KMS-11 (cell line): ENCODE data around the gene CAPN11.
"Not testable (repeated sequence)": the region's sequence is repeated elsewhere in the genome, so short reads cannot be mapped to it uniquely, and the experiment has no call there.

ENCODE experiments used
- H2AFZ ChIP-seq: fragments of 200-600 bp; sonication (generic); 2 replicates; pipeline ENCODE4 v1.6.1; 2016; ENCODE audit warnings: antibody characterized with exemption, mixed run types, low read depth
- H3K27ac ChIP-seq: fragments of 200-600 bp; sonication (generic); 2 replicates; pipeline ENCODE4 v1.6.1; 2016; ENCODE audit warnings: mild to moderate bottlenecking, mixed run types
- H3K27me3 ChIP-seq: fragments of 200-600 bp; sonication (generic); 2 replicates; pipeline ENCODE4 v1.6.1; 2017; ENCODE audit warnings: mild to moderate bottlenecking, low read depth, mixed run types, moderate library complexity; ENCODE audit not compliant: insufficient read depth
- H3K36me3 ChIP-seq: fragments of 200-600 bp; sonication (generic); 2 replicates; pipeline ENCODE4 v1.6.1; 2017; ENCODE audit warnings: mild to moderate bottlenecking, mixed run types; ENCODE audit not compliant: insufficient read depth
- H3K4me1 ChIP-seq: fragments of 200-600 bp; sonication (generic); 2 replicates; pipeline ENCODE4 v1.6.1; 2016; ENCODE audit warnings: mild to moderate bottlenecking, low read depth, mixed run types; ENCODE audit not compliant: poor library complexity, severe bottlenecking
- H3K4me2 ChIP-seq: fragments of 200-600 bp; sonication (generic); 2 replicates; pipeline ENCODE4 v1.7.0; 2016; ENCODE audit warnings: mild to moderate bottlenecking, mixed run types
- H3K4me3 ChIP-seq: fragments of 200-600 bp; sonication (generic); IDR thresholded peaks from 2 replicates; pipeline ENCODE4 v1.6.1; 2017; ENCODE audit warnings: low read depth, low read length, mixed read lengths; ENCODE audit not compliant: insufficient read depth
- H3K79me2 ChIP-seq: fragments of 200-600 bp; sonication (generic); 2 replicates; pipeline ENCODE4 v1.6.1; 2016; ENCODE audit warnings: low read depth, mixed run types; ENCODE audit not compliant: insufficient read depth
- H3K9ac ChIP-seq: fragments of 200-600 bp; sonication (generic); 2 replicates; pipeline ENCODE4 v1.6.1; 2016; ENCODE audit warnings: mild to moderate bottlenecking, mixed run types
- H4K20me1 ChIP-seq: fragments of 200-600 bp; sonication (generic); 2 replicates; pipeline ENCODE4 v1.6.1; 2016; ENCODE audit warnings: mild to moderate bottlenecking, mixed run types; ENCODE audit not compliant: insufficient read depth
- TF ChIP-seq, protein P1 (sequence below): fragments of 200-600 bp; sonication (generic); conservative IDR thresholded peaks from 2 replicates; pipeline ENCODE4 v1.6.1; 2017; ENCODE audit warnings: low read depth, mild to moderate bottlenecking, antibody characterized with exemption, low read length, moderate library complexity, mixed read lengths

The CAPN11 gene

DNA sequence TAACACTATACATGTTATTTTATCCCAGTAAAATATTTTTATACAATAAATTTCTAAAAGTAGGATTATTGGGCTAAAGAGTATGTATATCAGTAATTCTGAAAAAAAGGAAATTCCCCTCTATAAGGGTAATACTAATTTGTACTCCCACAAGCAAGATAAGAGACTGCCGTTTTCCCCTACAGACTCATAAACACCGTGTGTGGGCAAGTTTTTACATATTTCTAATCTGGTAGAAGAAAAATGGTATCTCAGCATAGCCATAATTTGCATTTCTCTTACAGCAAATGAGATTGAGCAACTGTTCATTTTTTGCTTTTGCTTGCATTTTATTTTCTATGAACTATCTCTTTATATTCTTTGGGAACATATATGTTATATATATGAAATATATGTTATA is 32.1 kb downstream of the CAPN11 start:
- Histone ChIP-seq H3K27ac (no peak overlapping the region), H3K4me1 (no peaks in the 10 kb centered on the region), H3K79me2 (no peaks in the 10 kb centered on the region), H3K27me3 (no peaks in the 10 kb centered on the region), H2AFZ (no peak overlapping the region), H3K9ac (no peak overlapping the region), H3K36me3 (no peaks in the 10 kb centered on the region), H3K4me3 (no peak overlapping the region), H3K4me2 (no peak overlapping the region), H4K20me1 (no peaks in the 10 kb centered on the region)
- TF ChIP-seq, protein P1, sequence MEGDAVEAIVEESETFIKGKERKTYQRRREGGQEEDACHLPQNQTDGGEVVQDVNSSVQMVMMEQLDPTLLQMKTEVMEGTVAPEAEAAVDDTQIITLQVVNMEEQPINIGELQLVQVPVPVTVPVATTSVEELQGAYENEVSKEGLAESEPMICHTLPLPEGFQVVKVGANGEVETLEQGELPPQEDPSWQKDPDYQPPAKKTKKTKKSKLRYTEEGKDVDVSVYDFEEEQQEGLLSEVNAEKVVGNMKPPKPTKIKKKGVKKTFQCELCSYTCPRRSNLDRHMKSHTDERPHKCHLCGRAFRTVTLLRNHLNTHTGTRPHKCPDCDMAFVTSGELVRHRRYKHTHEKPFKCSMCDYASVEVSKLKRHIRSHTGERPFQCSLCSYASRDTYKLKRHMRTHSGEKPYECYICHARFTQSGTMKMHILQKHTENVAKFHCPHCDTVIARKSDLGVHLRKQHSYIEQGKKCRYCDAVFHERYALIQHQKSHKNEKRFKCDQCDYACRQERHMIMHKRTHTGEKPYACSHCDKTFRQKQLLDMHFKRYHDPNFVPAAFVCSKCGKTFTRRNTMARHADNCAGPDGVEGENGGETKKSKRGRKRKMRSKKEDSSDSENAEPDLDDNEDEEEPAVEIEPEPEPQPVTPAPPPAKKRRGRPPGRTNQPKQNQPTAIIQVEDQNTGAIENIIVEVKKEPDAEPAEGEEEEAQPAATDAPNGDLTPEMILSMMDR, result no peak

DNA sequence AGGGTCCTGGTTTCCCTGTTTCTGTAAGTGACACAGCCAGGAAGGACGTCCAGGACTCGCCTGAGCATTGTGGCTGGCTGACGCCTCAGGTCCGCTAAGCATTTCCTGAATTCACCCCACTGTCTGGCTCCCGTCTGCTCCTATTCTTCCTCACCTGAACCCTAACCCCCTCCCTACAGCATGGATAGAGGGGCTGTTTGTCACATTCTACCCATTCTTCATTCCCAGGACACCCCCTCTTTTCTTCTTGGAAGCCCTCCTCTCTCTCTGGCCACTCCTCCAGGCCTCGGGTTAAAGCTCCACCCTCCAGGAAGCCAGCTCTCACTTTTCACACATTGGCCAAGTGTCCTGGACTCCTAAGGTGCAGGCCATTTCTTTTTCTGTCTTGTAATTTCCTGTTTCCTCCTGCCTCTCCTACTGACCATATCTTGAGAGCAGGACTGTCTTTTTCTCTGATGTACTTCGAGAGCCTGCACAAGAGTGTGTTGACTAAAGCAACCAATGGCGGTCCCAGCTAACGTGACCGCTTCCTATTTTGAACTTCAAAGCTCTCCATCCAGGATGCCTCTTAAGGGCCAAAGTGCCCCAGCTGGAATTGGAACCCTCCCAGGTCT is 33.9 kb downstream of the CAPN11 start:
- TF ChIP-seq, protein P1, result no peak
- Histone ChIP-seq H3K4me1 (no peaks in the 10 kb centered on the region), H3K36me3 (no peaks in the 10 kb centered on the region), H3K4me3 (no peak overlapping the region), H3K27ac (no peak overlapping the region), H4K20me1 (no peaks in the 10 kb centered on the region), H2AFZ (no peak overlapping the region; the same call in 1 of the 2 replicates), H3K79me2 (no peaks in the 10 kb centered on the region), H3K27me3 (no peaks in the 10 kb centered on the region), H3K4me2 (no peak overlapping the region), H3K9ac (no peak overlapping the region)

DNA sequence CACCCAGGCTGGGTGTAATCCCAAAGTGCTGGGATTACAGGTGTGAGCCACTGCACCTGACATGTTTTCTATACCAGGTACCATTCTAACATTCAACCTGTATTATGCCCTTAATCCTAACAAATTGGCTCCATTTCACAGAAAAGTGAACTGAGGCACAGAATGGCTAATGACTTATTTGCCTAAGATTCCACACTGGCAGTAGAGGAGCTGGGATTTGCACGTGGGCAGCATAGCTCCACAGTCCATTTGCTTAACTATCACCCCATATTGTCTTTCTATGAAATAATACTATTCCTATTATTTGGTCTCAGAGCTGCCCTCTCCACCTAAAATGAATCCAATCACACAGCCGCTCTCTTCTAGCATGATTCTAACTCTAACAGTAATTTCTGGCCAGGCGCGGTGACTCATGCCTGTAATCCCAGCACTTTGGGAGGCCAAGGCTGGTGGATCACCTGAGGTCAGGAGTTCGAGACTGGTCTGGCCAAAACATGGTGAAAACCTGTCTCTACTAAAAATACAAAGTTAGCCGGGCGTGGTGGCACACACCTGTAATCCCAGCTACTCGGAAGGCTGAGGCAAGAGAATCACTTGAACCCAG is 34.8 kb downstream of the CAPN11 start:
- Histone ChIP-seq H3K79me2 (no peaks in the 10 kb centered on the region), H3K9ac (no peak overlapping the region), H3K4me1 (no peaks in the 10 kb centered on the region), H3K27me3 (no peaks in the 10 kb centered on the region), H4K20me1 (no peaks in the 10 kb centered on the region), H2AFZ (no peak overlapping the region), H3K36me3 (no peaks in the 10 kb centered on the region), H3K4me2 (no peak overlapping the region), H3K27ac (no peak overlapping the region), H3K4me3 (no peak overlapping the region)
- TF ChIP-seq, protein P1, result no peak

DNA sequence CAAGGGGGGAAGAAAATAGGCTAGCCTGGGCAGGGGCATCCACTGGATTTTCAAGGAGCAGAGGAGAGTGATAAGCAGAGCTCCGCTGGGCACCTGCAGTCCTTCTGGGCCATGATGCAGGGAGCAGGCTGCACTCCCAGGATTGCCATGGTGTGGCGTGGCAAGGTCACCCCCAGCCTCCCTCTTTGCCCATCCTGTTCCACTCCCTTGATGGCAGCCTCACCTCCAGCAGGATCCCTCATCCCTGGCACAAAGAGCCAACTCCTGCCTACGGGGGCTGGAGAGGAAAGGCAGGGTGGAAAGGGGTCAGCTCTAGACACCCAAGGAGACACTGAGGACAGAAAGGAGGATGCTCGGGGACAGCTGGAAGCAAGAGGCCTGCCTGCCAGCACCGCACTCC is 35.7 kb downstream of the CAPN11 start:
- no peak overlapping the region for H3K9ac ChIP-seq
- H3K4me2 ChIP-seq, result no peak overlapping the region
- no peaks in the 10 kb centered on the region for H3K36me3 ChIP-seq
- H3K27ac ChIP-seq, result no peak overlapping the region
- H3K4me3 ChIP-seq, result no peak overlapping the region
- H2AFZ ChIP-seq, result no peak overlapping the region
- H3K4me1 ChIP-seq, result no peaks in the 10 kb centered on the region
- H4K20me1 ChIP-seq, result no peaks in the 10 kb centered on the region
- TF ChIP-seq, protein P1, result no peak
- H3K27me3 ChIP-seq, result no peaks in the 10 kb centered on the region
- no peaks in the 10 kb centered on the region for H3K79me2 ChIP-seq

DNA sequence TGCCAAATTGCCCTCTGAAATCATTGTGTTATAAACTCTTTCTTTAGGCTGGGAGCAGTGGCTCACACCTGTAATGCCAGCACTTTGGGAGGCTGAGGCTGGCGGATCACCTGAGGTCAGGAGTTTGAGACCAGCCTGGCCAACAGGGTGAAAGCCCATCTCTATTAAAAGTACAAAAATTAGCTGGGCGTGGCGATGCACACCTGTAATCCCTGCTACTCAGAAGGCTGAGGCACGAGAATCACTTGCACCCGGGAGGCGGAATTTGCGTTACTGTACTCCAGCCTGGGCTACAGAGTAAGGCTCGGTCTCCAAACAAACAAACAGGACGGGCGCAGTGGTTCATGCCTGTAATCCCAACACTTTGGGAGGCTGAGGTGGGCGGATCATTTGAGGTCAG is 37.7 kb downstream of the CAPN11 start:
- H3K36me3 ChIP-seq, H3K27ac ChIP-seq, H3K4me1 ChIP-seq, H3K4me3 ChIP-seq, H3K79me2 ChIP-seq, H3K4me2 ChIP-seq, H3K9ac ChIP-seq, H3K27me3 ChIP-seq, H4K20me1 ChIP-seq, H2AFZ ChIP-seq: not testable (repeated sequence)
